Activated naive CD4-positive, alpha-beta T cell treated with anti-CD3 and anti-CD28 coated beads, Interleukin-2, amount 50 U/mL, for 24 hours (primary cell): ENCODE results near the gene SLCO2A1.
A peak's percentile ranks its signal among the peaks of the same experiment; 100 is the strongest.
"Not testable (repeated sequence)": the region's sequence is repeated elsewhere in the genome, so short reads cannot be mapped to it uniquely, and the experiment has no call there.

ENCODE experiments used
- H3K27ac Mint-ChIP-seq: one replicate; pipeline ENCODE4 v1.8.0; 2021; ENCODE audit warnings: mild to moderate bottlenecking, mixed read lengths
- H3K27me3 Mint-ChIP-seq: one replicate; pipeline ENCODE4 v1.8.0; 2021; ENCODE audit warnings: mixed read lengths
- H3K36me3 Mint-ChIP-seq: one replicate; pipeline ENCODE4 v1.8.0; 2021; ENCODE audit warnings: mixed read lengths
- H3K4me1 Mint-ChIP-seq: one replicate; pipeline ENCODE4 v1.8.0; 2021; ENCODE audit warnings: mixed read lengths
- H3K4me3 Mint-ChIP-seq: one replicate; pipeline ENCODE4 v1.8.0; 2021; ENCODE audit warnings: mild to moderate bottlenecking, mixed read lengths
- H3K9me3 Mint-ChIP-seq: one replicate; pipeline ENCODE4 v1.8.0; 2021; ENCODE audit warnings: mixed read lengths

Gene SLCO2A1

GRCh38 chr3:134029734-134030378 is at the start of gene SLCO2A1:
TSS of gene SLCO2A1 (minus strand) at chr3:134029925. CDS start at chr3:134029802, 123 bp downstream.
- Mint-ChIP-seq H3K36me3 (no peaks in the 10 kb centered on the region), H3K9me3 (no peaks in the 10 kb centered on the region), H3K4me1 (no peaks in the 10 kb centered on the region), H3K27me3 (peaks cover 30% of the 10 kb centered on the region), H3K27ac (no peak within 1 kb of the TSS), H3K4me3 (peak within 1 kb of the TSS; percentile 58)

- Mint-ChIP-seq H3K27ac (no peak overlapping the region), H3K4me3 (no peak overlapping the region), H3K36me3 (no peaks in the 10 kb centered on the region), H3K9me3 (no peaks in the 10 kb centered on the region), H3K4me1 (no peaks in the 10 kb centered on the region), H3K27me3 (peaks cover 2% of the 10 kb centered on the region)
Observed at GRCh38 chr3:134079111-134079547, 49.4 kb upstream of the SLCO2A1 start.

- Mint-ChIP-seq H3K27me3 (peaks cover 2% of the 10 kb centered on the region), H3K9me3 (no peaks in the 10 kb centered on the region), H3K4me1 (no peaks in the 10 kb centered on the region), H3K36me3 (no peaks in the 10 kb centered on the region), H3K27ac (no peak overlapping the region), H3K4me3 (no peak overlapping the region)
Observed at GRCh38 chr3:134078169-134078831, 48.6 kb upstream of the SLCO2A1 start.

- Mint-ChIP-seq H3K27ac (no peak overlapping the region), H3K9me3 (no peaks in the 10 kb centered on the region), H3K27me3 (peaks cover 2% of the 10 kb centered on the region), H3K4me1 (no peaks in the 10 kb centered on the region), H3K36me3 (no peaks in the 10 kb centered on the region), H3K4me3 (no peak overlapping the region)
Observed at GRCh38 chr3:134077649-134078161, 48.0 kb upstream of the SLCO2A1 start.

GRCh38 chr3:134076851-134077250 is 47.1 kb upstream of the SLCO2A1 start:
- no peaks in the 10 kb centered on the region for H3K4me1 Mint-ChIP-seq
- H3K4me3 Mint-ChIP-seq, result no peak overlapping the region
- H3K36me3 Mint-ChIP-seq, result no peaks in the 10 kb centered on the region

GRCh38 chr3:134075846-134076245 is 46.1 kb upstream of the SLCO2A1 start:
- no peaks in the 10 kb centered on the region for H3K9me3 Mint-ChIP-seq
- H3K36me3 Mint-ChIP-seq, result no peaks in the 10 kb centered on the region
- no peaks in the 10 kb centered on the region for H3K4me1 Mint-ChIP-seq
- H3K27ac Mint-ChIP-seq, result no peak overlapping the region
- no peak overlapping the region for H3K4me3 Mint-ChIP-seq
- peaks cover 2% of the 10 kb centered on the region for H3K27me3 Mint-ChIP-seq

More at GRCh38 chr3:134076851-134077250, 47.1 kb upstream of the SLCO2A1 start:
- Mint-ChIP-seq H3K9me3 (no peaks in the 10 kb centered on the region), H3K27me3 (peaks cover 2% of the 10 kb centered on the region), H3K27ac (no peak overlapping the region)

GRCh38 chr3:134075568-134075825 is 45.8 kb upstream of the SLCO2A1 start:
- Mint-ChIP-seq H3K4me1 (no peaks in the 10 kb centered on the region), H3K9me3 (no peaks in the 10 kb centered on the region), H3K4me3 (no peak overlapping the region), H3K27me3 (peaks cover 2% of the 10 kb centered on the region), H3K27ac (no peak overlapping the region), H3K36me3 (no peaks in the 10 kb centered on the region)

GRCh38 chr3:134074790-134075567 is 45.3 kb upstream of the SLCO2A1 start:
- Mint-ChIP-seq H3K27me3 (peaks cover 2% of the 10 kb centered on the region), H3K36me3 (no peaks in the 10 kb centered on the region), H3K9me3 (no peaks in the 10 kb centered on the region), H3K4me3 (no peak overlapping the region), H3K27ac (no peak overlapping the region), H3K4me1 (no peaks in the 10 kb centered on the region)

GRCh38 chr3:134074001-134074789 is 44.5 kb upstream of the SLCO2A1 start:
- Mint-ChIP-seq H3K27me3 (peaks cover 2% of the 10 kb centered on the region), H3K27ac (no peak overlapping the region), H3K36me3 (no peaks in the 10 kb centered on the region), H3K4me3 (no peak overlapping the region), H3K9me3 (no peaks in the 10 kb centered on the region), H3K4me1 (no peaks in the 10 kb centered on the region)

- Mint-ChIP-seq H3K9me3 (no peaks in the 10 kb centered on the region), H3K27me3 (peaks cover 2% of the 10 kb centered on the region), H3K27ac (no peak overlapping the region), H3K4me3 (no peak overlapping the region), H3K4me1 (no peaks in the 10 kb centered on the region), H3K36me3 (no peaks in the 10 kb centered on the region)
Observed at GRCh38 chr3:134073583-134073945, 43.8 kb upstream of the SLCO2A1 start.

- H3K9me3 Mint-ChIP-seq, result no peaks in the 10 kb centered on the region
- no peaks in the 10 kb centered on the region for H3K4me1 Mint-ChIP-seq
Observed at GRCh38 chr3:134072881-134073582, 43.3 kb upstream of the SLCO2A1 start.

GRCh38 chr3:134070281-134070680 is 40.6 kb upstream of the SLCO2A1 start:
- H3K4me1 Mint-ChIP-seq, H3K27me3 Mint-ChIP-seq, H3K9me3 Mint-ChIP-seq, H3K36me3 Mint-ChIP-seq, H3K27ac Mint-ChIP-seq, H3K4me3 Mint-ChIP-seq: not testable (repeated sequence)

More at GRCh38 chr3:134072881-134073582, 43.3 kb upstream of the SLCO2A1 start:
- H3K4me3 Mint-ChIP-seq, result no peak overlapping the region
- no peaks in the 10 kb centered on the region for H3K36me3 Mint-ChIP-seq
- peaks cover 2% of the 10 kb centered on the region for H3K27me3 Mint-ChIP-seq
- no peak overlapping the region for H3K27ac Mint-ChIP-seq

GRCh38 chr3:134068429-134068828 is 38.7 kb upstream of the SLCO2A1 start:
- no peak overlapping the region for H3K27ac Mint-ChIP-seq
- no peak overlapping the region for H3K4me3 Mint-ChIP-seq
- H3K9me3 Mint-ChIP-seq, result no peaks in the 10 kb centered on the region
- no peaks in the 10 kb centered on the region for H3K4me1 Mint-ChIP-seq
- no peaks in the 10 kb centered on the region for H3K36me3 Mint-ChIP-seq
- H3K27me3 Mint-ChIP-seq, result no peaks in the 10 kb centered on the region

GRCh38 chr3:134067531-134068161 is 37.9 kb upstream of the SLCO2A1 start:
- Mint-ChIP-seq H3K4me3 (no peak overlapping the region), H3K36me3 (no peaks in the 10 kb centered on the region), H3K9me3 (no peaks in the 10 kb centered on the region), H3K4me1 (no peaks in the 10 kb centered on the region), H3K27ac (no peak overlapping the region), H3K27me3 (no peaks in the 10 kb centered on the region)
